ENCODE results near the gene EIF5AL1.

The EIF5AL1 gene

DNA sequence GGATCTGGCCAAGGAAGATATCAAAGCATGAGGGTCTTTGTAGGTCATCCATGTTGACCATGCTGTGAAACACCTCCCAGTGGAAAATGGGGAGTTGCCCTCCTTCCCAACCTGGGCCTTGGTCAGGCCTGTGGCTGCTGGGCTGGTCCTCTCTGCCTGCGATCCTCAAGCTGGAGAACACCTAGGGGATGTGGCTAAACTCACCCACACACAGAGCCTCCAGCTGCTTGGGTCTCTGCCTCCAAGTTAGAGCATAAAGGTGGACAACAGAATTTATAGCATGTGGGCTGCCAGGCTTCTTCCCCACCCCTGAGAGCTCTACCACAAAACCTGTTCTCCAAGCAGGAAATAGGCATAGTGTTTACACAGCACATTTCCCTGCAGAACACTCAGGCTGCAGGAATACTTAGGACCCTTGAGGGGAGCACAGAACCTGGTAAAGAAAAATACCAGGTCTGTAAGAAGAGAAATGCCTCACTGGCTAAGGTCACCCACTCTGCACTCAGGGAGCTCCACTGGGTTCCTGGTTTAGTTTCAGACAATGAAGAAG lies 47.9 kb downstream of the EIF5AL1 start, which contains the start of gene SFTPA2:
TSS of gene SFTPA2 (minus strand) at position 248 of the 550 bp plus-strand sequence. CDS start 924 bp downstream, outside the sequence.
- Histone ChIP-seq H3K4me2 (ENCODE audit: low read length) (0 out of 2 replicates have a peak within 1 kb of the TSS, but pooled peaks have one; percentile 87), H3K27ac (ENCODE audit: low read length) (no peak within 1 kb of the TSS), H3K27me3 (ENCODE audit: low read depth, low read length) (no peaks in the 10 kb centered on the region)

DNA sequence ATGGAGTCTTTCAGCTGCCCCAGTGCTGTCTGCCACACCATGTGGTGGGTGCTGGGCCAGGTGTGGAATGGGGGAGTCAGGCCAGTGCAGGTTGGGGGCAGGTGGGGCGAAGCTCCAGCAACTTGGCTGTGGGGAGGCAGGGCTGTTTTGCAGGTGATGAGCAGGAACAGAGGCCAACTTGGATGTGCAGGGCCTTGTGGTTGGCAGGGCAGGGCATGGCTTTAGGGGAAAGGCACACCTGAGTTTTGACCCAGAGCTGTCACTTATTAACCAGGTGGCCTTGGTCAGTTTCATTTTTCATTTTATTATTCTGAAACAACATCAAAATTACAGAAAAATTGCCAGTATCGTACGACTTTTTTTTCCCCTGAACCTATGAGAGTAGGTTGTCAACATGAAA lies 48.9 kb downstream of the EIF5AL1 start:
- Histone ChIP-seq H3K27ac (ENCODE audit: low read length) (no peak overlapping the region), H3K9ac (ENCODE audit: low read length) (no peak overlapping the region), H3K9me3 (ENCODE audit: insufficient read depth, low read length) (no peaks in the 10 kb centered on the region), H3K4me3 (ENCODE audit: low read length) (no peak overlapping the region), H3K27me3 (ENCODE audit: low read depth, low read length) (no peaks in the 10 kb centered on the region), H3K4me1 (ENCODE audit: low read length) (peaks cover 40% of the 10 kb centered on the region), H3K79me2 (ENCODE audit: low read length) (no peaks in the 10 kb centered on the region), H2AFZ (ENCODE audit: low read depth, low read length) (no peak overlapping the region), H3K36me3 (replicated peaks; ENCODE audit: low read depth, low read length) (no peaks in the 10 kb centered on the region), H4K20me1 (ENCODE audit: insufficient read depth, low read length) (no peaks in the 10 kb centered on the region), H3K4me2 (ENCODE audit: low read length) (peak overlapping the region; percentile 87)
- TF ChIP-seq, protein P1, sequence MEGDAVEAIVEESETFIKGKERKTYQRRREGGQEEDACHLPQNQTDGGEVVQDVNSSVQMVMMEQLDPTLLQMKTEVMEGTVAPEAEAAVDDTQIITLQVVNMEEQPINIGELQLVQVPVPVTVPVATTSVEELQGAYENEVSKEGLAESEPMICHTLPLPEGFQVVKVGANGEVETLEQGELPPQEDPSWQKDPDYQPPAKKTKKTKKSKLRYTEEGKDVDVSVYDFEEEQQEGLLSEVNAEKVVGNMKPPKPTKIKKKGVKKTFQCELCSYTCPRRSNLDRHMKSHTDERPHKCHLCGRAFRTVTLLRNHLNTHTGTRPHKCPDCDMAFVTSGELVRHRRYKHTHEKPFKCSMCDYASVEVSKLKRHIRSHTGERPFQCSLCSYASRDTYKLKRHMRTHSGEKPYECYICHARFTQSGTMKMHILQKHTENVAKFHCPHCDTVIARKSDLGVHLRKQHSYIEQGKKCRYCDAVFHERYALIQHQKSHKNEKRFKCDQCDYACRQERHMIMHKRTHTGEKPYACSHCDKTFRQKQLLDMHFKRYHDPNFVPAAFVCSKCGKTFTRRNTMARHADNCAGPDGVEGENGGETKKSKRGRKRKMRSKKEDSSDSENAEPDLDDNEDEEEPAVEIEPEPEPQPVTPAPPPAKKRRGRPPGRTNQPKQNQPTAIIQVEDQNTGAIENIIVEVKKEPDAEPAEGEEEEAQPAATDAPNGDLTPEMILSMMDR (IDR thresholded peaks at IDR 0.05; ENCODE audit: low read depth, low read length), result no peak
- TF ChIP-seq EZH2phosphoT487 (IDR thresholded peaks at IDR 0.05; ENCODE audit: low read depth), result no peak

More for the DNA sequence above, 47.9 kb downstream of the EIF5AL1 start, which contains the start of gene SFTPA2:
- Histone ChIP-seq H3K79me2 (ENCODE audit: low read length) (no peaks in the 10 kb centered on the region), H3K36me3 (replicated peaks; ENCODE audit: low read depth, low read length) (no peaks in the 10 kb centered on the region), H3K9ac (ENCODE audit: low read length) (no peak within 1 kb of the TSS), H3K4me3 (ENCODE audit: low read length) (no peak within 1 kb of the TSS), H3K9me3 (ENCODE audit: insufficient read depth, low read length) (no peaks in the 10 kb centered on the region), H2AFZ (ENCODE audit: low read depth, low read length) (no peak within 1 kb of the TSS), H4K20me1 (ENCODE audit: insufficient read depth, low read length) (no peaks in the 10 kb centered on the region), H3K4me1 (ENCODE audit: low read length) (peaks cover 40% of the 10 kb centered on the region)
- TF ChIP-seq, protein P1 (IDR thresholded peaks at IDR 0.05; ENCODE audit: low read depth, low read length), result no peak
- no peak for TF ChIP-seq EZH2phosphoT487 (IDR thresholded peaks at IDR 0.05; ENCODE audit: low read depth)

DNA sequence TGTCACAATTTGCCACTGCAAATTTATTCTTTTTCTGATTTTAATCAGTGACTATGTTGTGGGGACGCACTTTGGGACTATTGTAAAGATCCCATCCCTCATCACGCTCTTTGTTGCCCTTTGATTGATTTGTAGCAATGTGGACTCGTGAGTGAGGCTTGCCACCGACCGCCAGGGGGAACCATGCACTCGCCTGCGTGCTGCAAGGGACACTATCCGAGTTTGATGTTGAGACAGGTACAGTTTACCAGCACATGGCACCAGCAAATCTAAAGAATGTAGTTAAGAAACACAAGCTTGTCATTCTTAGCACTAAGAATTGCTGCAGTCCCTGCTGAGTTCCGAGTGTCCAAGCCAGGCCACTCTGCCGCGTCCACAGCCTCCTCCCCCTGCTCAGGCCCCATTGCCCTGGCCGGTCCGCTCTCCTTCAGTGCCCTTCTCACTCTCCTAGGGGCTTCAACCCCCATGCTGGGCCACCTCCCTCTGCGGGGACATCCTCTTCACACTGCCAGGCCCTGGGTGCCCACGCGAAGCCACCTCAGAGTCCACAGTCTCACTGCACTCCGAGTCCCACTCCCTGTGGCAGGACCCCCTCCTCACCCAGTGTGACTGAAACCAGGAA lies 49.9 kb downstream of the EIF5AL1 start:
- H3K4me3 ChIP-seq (ENCODE audit: low read length), result peak overlapping the region; percentile 67
- H3K36me3 ChIP-seq (replicated peaks; ENCODE audit: low read depth, low read length), result no peaks in the 10 kb centered on the region
- H4K20me1 ChIP-seq (ENCODE audit: insufficient read depth, low read length), result no peaks in the 10 kb centered on the region
- H3K27ac ChIP-seq (ENCODE audit: low read length), result no peak overlapping the region
- TF ChIP-seq, protein P1 (IDR thresholded peaks at IDR 0.05; ENCODE audit: low read depth, low read length), result peak; percentile 82
- no peak for TF ChIP-seq EZH2phosphoT487 (IDR thresholded peaks at IDR 0.05; ENCODE audit: low read depth)
- H3K27me3 ChIP-seq (ENCODE audit: low read depth, low read length), result no peaks in the 10 kb centered on the region
- peaks cover 40% of the 10 kb centered on the region for H3K4me1 ChIP-seq (ENCODE audit: low read length)
- H3K9ac ChIP-seq (ENCODE audit: low read length), result no peak overlapping the region
- peak overlapping the region; percentile 87 for H3K4me2 ChIP-seq (ENCODE audit: low read length)
- H2AFZ ChIP-seq (ENCODE audit: low read depth, low read length), result peak overlapping the region; percentile 94
- no peaks in the 10 kb centered on the region for H3K9me3 ChIP-seq (ENCODE audit: insufficient read depth, low read length)
- no peaks in the 10 kb centered on the region for H3K79me2 ChIP-seq (ENCODE audit: low read length)

DNA sequence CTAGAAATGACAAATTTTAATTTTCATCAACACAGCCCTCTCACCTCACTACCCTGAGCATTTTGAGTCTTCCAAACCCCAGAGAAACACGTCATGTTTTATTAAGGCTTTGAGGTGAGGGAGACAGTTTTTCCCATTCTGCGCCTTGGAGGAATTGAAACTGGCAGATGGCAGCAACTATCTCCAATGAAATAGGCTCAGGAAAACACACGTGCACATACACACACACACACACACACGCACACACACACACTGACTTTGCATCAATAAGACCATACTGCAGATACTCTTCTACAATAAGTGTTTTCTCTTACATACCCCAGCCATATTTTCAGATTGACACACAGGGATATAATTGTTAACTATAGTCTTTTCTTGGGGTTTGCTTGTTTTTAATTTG lies 51.1 kb downstream of the EIF5AL1 start:
- H3K36me3 ChIP-seq (replicated peaks; ENCODE audit: low read depth, low read length), result no peaks in the 10 kb centered on the region
- H3K4me2 ChIP-seq (ENCODE audit: low read length), result peak overlapping the region; percentile 87; the same call in 1 of the 2 replicates
- H4K20me1 ChIP-seq (ENCODE audit: insufficient read depth, low read length), result no peaks in the 10 kb centered on the region
- no peak overlapping the region for H3K27ac ChIP-seq (ENCODE audit: low read length)
- no peak overlapping the region for H3K4me3 ChIP-seq (ENCODE audit: low read length)
- no peaks in the 10 kb centered on the region for H3K79me2 ChIP-seq (ENCODE audit: low read length)
- TF ChIP-seq, protein P1 (IDR thresholded peaks at IDR 0.05; ENCODE audit: low read depth, low read length), result no peak
- H3K4me1 ChIP-seq (ENCODE audit: low read length), result peaks cover 34% of the 10 kb centered on the region
- H3K27me3 ChIP-seq (ENCODE audit: low read depth, low read length), result no peaks in the 10 kb centered on the region
- H3K9me3 ChIP-seq (ENCODE audit: insufficient read depth, low read length), result no peaks in the 10 kb centered on the region
- H3K9ac ChIP-seq (ENCODE audit: low read length), result no peak overlapping the region
- no peak overlapping the region for H2AFZ ChIP-seq (ENCODE audit: low read depth, low read length)

Data from OCI-LY3 (cell line).